ENCODE data around the gene SEPTIN5. TPM values are rescaled to one million over a fixed set of nuclear protein-coding genes. Genes with fewer than 3 reads are reported as not detected.
"Not testable (repeated sequence)": the region's sequence is repeated elsewhere in the genome, so short reads cannot be mapped to it uniquely, and the experiment has no call there.

Gene SEPTIN5
- total and polyA plus RNA-seq, 8 donors = 4.2 to 53.4 (median 7.9) TPM

- TF ChIP-seq CTCF (IDR thresholded peaks at IDR 0.05) = no peak
- Histone ChIP-seq H3K4me1 (no peaks in the 10 kb centered on the region), H3K9me3 (no peaks in the 10 kb centered on the region), H3K36me3 (no peaks in the 10 kb centered on the region), H3K4me3 (no peak overlapping the region), H3K27me3 (no peaks in the 10 kb centered on the region), H3K27ac (no peak overlapping the region)
- DNase-seq (no peak), ATAC-seq (no peak), FAIRE-seq (no peak)
- 79 to 90% methylated on average over 9 of the region's 9 CpGs for WGBS, 2 donors
- intact Hi-C loops (cut with DNase I) = no loop called here
These were observed 42.1 kb upstream of the SEPTIN5 start for GRCh38 chr22:19672054-19672776.

DNA sequence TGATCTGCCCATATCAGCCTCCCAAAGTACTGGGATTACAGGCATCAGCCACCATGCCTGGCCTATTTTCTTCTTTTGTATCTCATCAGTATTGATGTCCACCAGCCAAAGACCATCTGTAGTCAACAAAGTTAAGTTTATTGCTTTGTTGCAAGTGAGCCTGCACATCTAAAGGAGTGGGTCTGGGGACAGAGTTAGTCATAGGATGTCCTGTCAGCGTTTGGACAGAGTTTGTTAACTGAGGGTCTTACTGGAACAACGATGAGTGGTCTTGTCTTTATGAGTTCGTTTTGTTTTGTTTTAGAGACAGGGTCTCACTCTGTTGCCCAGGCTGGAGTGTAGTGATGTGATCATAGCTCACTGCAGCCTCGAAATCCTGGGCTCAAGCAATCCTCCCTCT, 40.6 kb upstream of the SEPTIN5 start:
- Histone ChIP-seq H3K27me3 (no peaks in the 10 kb centered on the region), H3K27ac (no peak overlapping the region), H3K4me3 (no peak overlapping the region), H3K9me3 (no peaks in the 10 kb centered on the region), H3K4me1 (no peaks in the 10 kb centered on the region), H3K36me3 (no peaks in the 10 kb centered on the region)
- TF ChIP-seq CTCF (IDR thresholded peaks at IDR 0.05) = no peak
- FAIRE-seq (no peak), DNase-seq (no peak), ATAC-seq (no peak)
- 49 to 52% methylated on average over 4 of the region's 4 CpGs for WGBS, 2 donors
- intact Hi-C loops (cut with DNase I) = no loop called here

GRCh38 chr22:19674129-19674928, 40.0 kb upstream of the SEPTIN5 start:
- ATAC-seq (no peak), DNase-seq (no peak), FAIRE-seq (no peak)
- Histone ChIP-seq H3K4me3 (no peak overlapping the region), H3K27me3 (no peaks in the 10 kb centered on the region), H3K27ac (no peak overlapping the region), H3K36me3 (no peaks in the 10 kb centered on the region), H3K4me1 (no peaks in the 10 kb centered on the region), H3K9me3 (no peaks in the 10 kb centered on the region)
- WGBS, 2 donors = 61 to 72% methylated on average over 11 of the region's 11 CpGs
- no peak for TF ChIP-seq CTCF (IDR thresholded peaks at IDR 0.05)
- intact Hi-C loops (cut with DNase I) = no loop called here

DNA sequence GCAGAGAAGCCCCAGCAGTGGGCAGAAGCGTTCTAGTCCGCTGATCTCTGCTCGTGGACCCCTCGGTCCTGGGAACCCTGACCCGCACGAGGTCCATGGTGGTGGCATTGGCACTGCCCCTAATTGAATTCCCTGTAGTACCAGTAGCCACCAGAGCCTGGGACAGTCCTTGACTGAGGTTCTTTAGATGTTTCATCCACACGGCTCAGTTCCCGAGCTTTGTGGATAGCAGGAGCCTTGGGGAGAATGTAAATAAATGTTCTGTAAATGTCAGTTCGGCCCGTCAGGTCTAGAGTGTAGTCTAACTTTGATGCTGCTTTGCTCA, 39.4 kb upstream of the SEPTIN5 start:
- no peaks in the 10 kb centered on the region for H3K27me3 ChIP-seq
- 48 to 57% methylated on average over 10 of the region's 10 CpGs for WGBS, 2 donors
- no peaks in the 10 kb centered on the region for H3K36me3 ChIP-seq
- no peaks in the 10 kb centered on the region for H3K9me3 ChIP-seq
- intact Hi-C loops (cut with DNase I) = no loop called here
- no peaks in the 10 kb centered on the region for H3K4me1 ChIP-seq
- TF ChIP-seq CTCF (IDR thresholded peaks at IDR 0.05) = no peak
- no peak for DNase-seq
- FAIRE-seq = no peak
- no peak overlapping the region for H3K4me3 ChIP-seq
- no peak overlapping the region for H3K27ac ChIP-seq
- no peak for ATAC-seq

GRCh38 chr22:19675428-19675827, 38.9 kb upstream of the SEPTIN5 start:
- no peak overlapping the region for H3K4me3 ChIP-seq
- WGBS, 2 donors = 76 to 88% methylated on average over 7 of the region's 7 CpGs
- no peak for FAIRE-seq
- H3K9me3 ChIP-seq = no peaks in the 10 kb centered on the region
- H3K27me3 ChIP-seq = peaks cover 0 to 1% (median 0%) of the 10 kb centered on the region in 4 donors
- no peak for TF ChIP-seq CTCF (IDR thresholded peaks at IDR 0.05)
- no peak overlapping the region for H3K27ac ChIP-seq
- H3K36me3 ChIP-seq = no peaks in the 10 kb centered on the region
- DNase-seq = no peak
- no peak for ATAC-seq
- no peaks in the 10 kb centered on the region for H3K4me1 ChIP-seq
- intact Hi-C loops (cut with DNase I) = no loop called here

DNA sequence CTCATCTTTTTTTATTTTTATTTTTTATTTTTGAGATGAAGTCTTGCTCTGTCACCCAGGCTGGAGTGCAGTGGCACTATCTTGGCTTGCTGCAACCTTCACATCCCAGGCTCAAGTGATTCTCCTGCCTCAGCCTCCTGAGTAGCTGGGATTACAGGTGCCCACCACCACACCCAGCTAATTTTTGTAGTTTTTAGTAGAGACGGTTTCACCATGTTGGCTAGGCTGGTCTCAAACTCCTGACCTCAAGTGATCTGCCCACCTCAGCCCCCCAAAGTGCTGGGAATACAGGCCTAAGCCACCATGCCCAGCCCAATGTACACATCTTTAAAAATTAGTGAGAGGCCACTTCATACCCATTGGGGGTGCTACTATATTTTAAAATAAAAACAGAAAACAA, 37.9 kb upstream of the SEPTIN5 start:
- DNase-seq; H3K27me3 ChIP-seq; ATAC-seq; H3K4me3 ChIP-seq; H3K36me3 ChIP-seq; intact Hi-C loops (cut with DNase I); FAIRE-seq; H3K27ac ChIP-seq; H3K4me1 ChIP-seq; H3K9me3 ChIP-seq: not testable (repeated sequence)
- 53 to 61% methylated on average over 1 of the region's 1 CpG for WGBS, 2 donors
